ENCODE results near the gene SYF2.

Gene SYF2

GRCh38 chr1:25180996-25181395 lies 51.3 kb downstream of the SYF2 start:
- H3K27ac ChIP-seq: no peak overlapping the region
- TF ChIP-seq CTCF (conservative IDR thresholded peaks at IDR 0.05): no peak

- no peak overlapping the region for H3K27ac ChIP-seq
- TF ChIP-seq CTCF (conservative IDR thresholded peaks at IDR 0.05): no peak
Measured at GRCh38 chr1:25178917-25179561, 53.3 kb downstream of the SYF2 start.

GRCh38 chr1:25174730-25175612 lies 57.3 kb downstream of the SYF2 start:
- H3K27ac ChIP-seq: no peak overlapping the region
- no peak for TF ChIP-seq CTCF (conservative IDR thresholded peaks at IDR 0.05)

GRCh38 chr1:25174363-25174729 lies 58.0 kb downstream of the SYF2 start:
- TF ChIP-seq CTCF (conservative IDR thresholded peaks at IDR 0.05): no peak

GRCh38 chr1:25173809-25174340 lies 58.4 kb downstream of the SYF2 start:
- H3K27ac ChIP-seq: no peak overlapping the region

More at GRCh38 chr1:25174363-25174729, 58.0 kb downstream of the SYF2 start:
- no peak overlapping the region for H3K27ac ChIP-seq

More at GRCh38 chr1:25173809-25174340, 58.4 kb downstream of the SYF2 start:
- TF ChIP-seq CTCF (conservative IDR thresholded peaks at IDR 0.05): no peak

All from VCaP (cell line).